K562 (cell line): Measurements from ENCODE around the gene CNFN. TPM values are rescaled to one million over a fixed set of nuclear protein-coding genes. Genes with fewer than 3 reads are reported as not detected.

ENCODE experiments used
- ATAC-seq: fragments of 200-7000 bp; cut with Tn5 transposase; 3 replicates; pipeline ENCODE4 v1.9.1; 2020; ENCODE audit warnings: moderate library complexity
- BruUV-seq: library from RNA; stranded (reverse); fragments of 400-500 nt; replicated peaks from 2 replicates; lab custom pipeline; 2021; lab: Mats Ljungman, UMichigan
- CTCF ChIA-PET: fragments of 300-600 bp; formaldehyde crosslinking; extraction: SDS; loops from one replicate; lab custom pipeline; 2021; ENCODE audit warnings: low intra/inter-chr PET ratio; lab: Yijun Ruan, JAX
- POLR2A ChIA-PET: fragments of 300-600, 350-650 bp; sonication (Branson Sonifier 250); formaldehyde crosslinking; extraction: SDS; loops from one replicate; lab custom pipeline; 2021; ENCODE audit warnings: antibody characterized with exemption, inconsistent platforms; lab: Yijun Ruan, JAX
- DNase-seq, 4 experiments: peaks; one replicate each; pipeline versions ENCODE4 v3.0.0 to v3.0.0-alpha.2; 2011 to 2018; ENCODE audit warnings: low spot score in 3 of 4, mixed read lengths in 3 of 4; ENCODE audit errors: extremely low read depth in 1 of 4
- FAIRE-seq: peaks from 2 replicates; lab custom pipeline; 2011; peaks lifted over from hg19 to GRCh38; lab: Jason Lieb, UNC
- H2AFZ ChIP-seq: 2 replicates; pipeline ENCODE4 v1.6.0; 2011; ENCODE audit warnings: low read depth, low read length, control low read depth, inconsistent platforms
- H3K27ac ChIP-seq: fragments of 200-600 bp; 3 replicates; pipeline ENCODE4 v1.8.0; 2011; ENCODE audit warnings: low read depth, mild to moderate bottlenecking, control low read depth, inconsistent platforms, low read length, moderate library complexity, mixed read lengths; ENCODE audit errors: extremely low read depth
- H3K27me3 ChIP-seq, 2 experiments: fragments of 300-600 bp in 1 of 2; 2 replicates in 1 of 2; 3 replicates in 1 of 2; pipeline versions ENCODE4 v1.6.0 to v1.8.0; 2011; ENCODE audit warnings: inconsistent platforms in 2 of 2, low read length in 2 of 2, mild to moderate bottlenecking in 1 of 2, mixed read lengths in 1 of 2, moderate library complexity in 1 of 2; ENCODE audit not compliant: control insufficient read depth in 2 of 2, insufficient read depth in 2 of 2
- H3K36me3 ChIP-seq: fragments of 300-600 bp; 3 replicates; pipeline ENCODE4 v1.8.0; 2011; ENCODE audit warnings: mild to moderate bottlenecking, low read length, inconsistent platforms; ENCODE audit not compliant: control insufficient read depth, insufficient read depth
- H3K4me1 ChIP-seq, 2 experiments: fragments of 200-600 bp in 1 of 2; replicated peaks in 1 of 2; 2 replicates in 1 of 2; 3 replicates in 1 of 2; pipeline versions ENCODE4 v1.5.1 to v1.8.0; 2011; ENCODE audit warnings: inconsistent platforms in 2 of 2, low read length in 2 of 2, mild to moderate bottlenecking in 1 of 2, mixed read lengths in 1 of 2, moderate library complexity in 1 of 2; ENCODE audit not compliant: control insufficient read depth in 2 of 2, insufficient read depth in 2 of 2
- H3K4me2 ChIP-seq: 2 replicates; pipeline ENCODE4 v1.6.1; 2011; ENCODE audit warnings: low read length, control low read depth, inconsistent platforms, mixed read lengths; ENCODE audit not compliant: insufficient read depth
- H3K4me3 ChIP-seq: fragments of 200-600 bp; sonication (generic), shearing (Covaris generic); 2 replicates; pipeline ENCODE4 v1.5.1; 2016; ENCODE audit warnings: control low read depth, inconsistent platforms
- H3K79me2 ChIP-seq: fragments of 200-600 bp; 3 replicates; pipeline ENCODE4 v1.8.0; 2011; ENCODE audit warnings: low read length, inconsistent platforms; ENCODE audit not compliant: control insufficient read depth, insufficient read depth
- H3K9ac ChIP-seq, 2 experiments: 2 replicates each; pipeline versions ENCODE4 v1.6.0 to v1.6.1; 2011; ENCODE audit warnings: low read depth in 2 of 2, low read length in 2 of 2, control low read depth in 1 of 2, inconsistent platforms in 1 of 2, mild to moderate bottlenecking in 1 of 2, mixed read lengths in 1 of 2; ENCODE audit not compliant: insufficient read depth in 1 of 2
- H3K9me1 ChIP-seq: one replicate; pipeline ENCODE4 v1.6.0; 2011; ENCODE audit warnings: inconsistent platforms, mild to moderate bottlenecking, low read length, moderate library complexity; ENCODE audit not compliant: control insufficient read depth, insufficient read depth
- H3K9me3 ChIP-seq: replicated peaks from 2 replicates; pipeline ENCODE4 v1.5.1; 2011; ENCODE audit warnings: low read depth, low read length, inconsistent platforms; ENCODE audit not compliant: control insufficient read depth, insufficient read depth
- H4K20me1 ChIP-seq: replicated peaks from 2 replicates; pipeline ENCODE4 v1.6.1; 2011; ENCODE audit warnings: low read length, inconsistent platforms, mixed read lengths; ENCODE audit not compliant: control insufficient read depth, insufficient read depth
- CREB3L1 ChIP-seq: fragments of 450-650 bp; IDR thresholded peaks from 2 replicates; pipeline ENCODE4 v1.6.1; 2014; ENCODE audit warnings: low read depth, mild to moderate bottlenecking, moderate library complexity, borderline replicate concordance
- CTCF ChIP-seq, 3 experiments: IDR thresholded peaks in 2 of 3; conservative IDR thresholded peaks in 1 of 3; 2 replicates each; pipeline ENCODE4 v1.5.1; 2011 to 2012; ENCODE audit warnings: low read length in 3 of 3, mild to moderate bottlenecking in 3 of 3, control low read depth in 2 of 3, improper control_type of control experiment in 1 of 3, inconsistent platforms in 1 of 3, low read depth in 1 of 3, mixed read lengths in 1 of 3, moderate library complexity in 1 of 3; ENCODE audit not compliant: insufficient read depth in 2 of 3
- KDM4B ChIP-seq, 2 experiments: fragments of 450-650 bp in 1 of 2; sonication (generic) in 1 of 2; IDR thresholded peaks; 2 replicates each; pipeline ENCODE4 v1.6.1; 2016 to 2017; ENCODE audit warnings: borderline replicate concordance in 2 of 2, antibody characterized with exemption in 1 of 2, low read depth in 1 of 2, mild to moderate bottlenecking in 1 of 2
- WGBS: fragments of 100-300 bp; shearing (Covaris generic); methylation state at CpG from one replicate; pipeline ENCODE4 v1.1.6; 2016; ENCODE audit warnings: low coverage, mixed read lengths; ENCODE audit not compliant: insufficient coverage; ENCODE audit errors: missing lambda C conversion rate; 5-methylcytosine and 5-hydroxymethylcytosine counted together
- in situ Hi-C: fragments of 300-500 bp; cut with MboI; formaldehyde crosslinking; loops from 4 replicates; pipeline ENCODE4 v1.15.0; 2018; ENCODE audit warnings: inconsistent platforms, mixed read lengths
- intact Hi-C: fragments of 100-400 bp; cut with micrococcal nuclease; formaldehyde crosslinking; loops from 2 replicates; pipeline ENCODE4 v1.14.2; 2022
- polyA plus RNA-seq, 8 experiments: library from polyadenylated mRNA; depleted of rRNA in 4 of 8; stranded (reverse) in 5 of 8; unstranded in 3 of 8; fragments of >200 nt; fragmentation: Nextera tagmentation in 2 of 8; fragmentation: Illumina TruSeq in 1 of 8; extraction: Ambion mirVana in 2 of 8; extraction: Trizol in 1 of 8; gene quantifications; 2 replicates each; pipeline versions ENCODE4 v1.2.1 to v1.2.3, GENCODE V29; 2011 to 2014; ENCODE audit warnings: inconsistent platforms in 1 of 8, missing spikeins in 1 of 8
- total RNA-seq, 7 experiments: library from RNA; depleted of rRNA in 6 of 7; stranded (reverse); fragments of >200 nt in 6 of 7; fragmentation: Illumina TruSeq in 2 of 7; extraction: Trizol in 2 of 7; gene quantifications; 2 replicates each; pipeline versions ENCODE4 v1.2.1 to v1.2.3, GENCODE V29; 2011 to 2021; ENCODE audit warnings: low replicate concordance in 1 of 7
- TF ChIP-seq, protein P1 (sequence below): sonication (generic); formaldehyde crosslinking; IDR thresholded peaks from 2 replicates; pipeline ENCODE4 v1.8.0; 2022; ENCODE audit warnings: missing genetic modification reagents, mild to moderate bottlenecking, moderate library complexity, borderline replicate concordance

Gene CNFN
- total and polyA plus RNA-seq, 9 of the 15 experiments (the other 6 are each of a cell fraction or from before 2014, with no cell fraction given) = 0.18 to 0.52 (median 0.27) TPM; not detected in 5

DNA sequence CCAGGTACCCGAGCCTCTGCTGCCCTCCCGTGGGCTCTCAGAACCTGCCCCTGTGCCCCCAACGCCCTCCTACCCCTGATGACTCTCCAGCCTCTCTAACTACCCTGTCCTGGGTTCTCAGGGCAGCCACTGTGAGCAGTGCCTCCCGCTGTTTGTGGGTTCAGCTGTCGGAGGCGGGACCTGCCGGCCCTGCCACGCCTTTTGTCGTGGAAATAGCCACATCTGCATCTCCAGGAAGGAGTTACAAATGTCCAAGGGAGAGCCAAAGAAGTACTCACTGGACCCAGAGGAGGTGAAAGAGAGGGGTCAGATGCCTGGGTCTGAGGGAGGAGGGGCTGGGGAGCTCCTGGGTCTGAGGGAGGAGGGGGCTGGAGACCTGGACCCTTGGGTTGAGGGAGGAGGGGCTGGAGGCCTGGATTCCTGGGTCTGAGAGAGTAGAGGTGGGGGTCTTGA is 20.0 kb downstream of the CNFN start:
- intact Hi-C loops = no loop called here
- BruUV-seq = no TSS peak
- H4K20me1 ChIP-seq = no peaks in the 10 kb centered on the region
- no peak for FAIRE-seq
- H3K79me2 ChIP-seq = no peaks in the 10 kb centered on the region
- no peaks in the 10 kb centered on the region; the same call in 2 of the 3 replicates for H3K36me3 ChIP-seq
- TF ChIP-seq CTCF (IDR thresholded peaks at IDR 0.05 in 2 of 3, conservative IDR thresholded peaks at IDR 0.05 in 1 of 3; ENCODE audit: insufficient read depth in 2 of 3, low read depth in 1 of 3, low read length in 3 of 3) (0 out of 6 replicates have a peak, but pooled peaks of 1 of the 3 experiments have one; percentile 6), CREB3L1 (no peak), KDM4B (IDR thresholded peaks at IDR 0.05; ENCODE audit: borderline replicate concordance in 2 of 2, low read depth in 1 of 2) (no peak)
- TF ChIP-seq, protein P1, sequence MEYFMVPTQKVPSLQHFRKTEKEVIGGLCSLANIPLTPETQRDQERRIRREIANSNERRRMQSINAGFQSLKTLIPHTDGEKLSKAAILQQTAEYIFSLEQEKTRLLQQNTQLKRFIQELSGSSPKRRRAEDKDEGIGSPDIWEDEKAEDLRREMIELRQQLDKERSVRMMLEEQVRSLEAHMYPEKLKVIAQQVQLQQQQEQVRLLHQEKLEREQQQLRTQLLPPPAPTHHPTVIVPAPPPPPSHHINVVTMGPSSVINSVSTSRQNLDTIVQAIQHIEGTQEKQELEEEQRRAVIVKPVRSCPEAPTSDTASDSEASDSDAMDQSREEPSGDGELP (CRISPR knock-in tag) = no peak
- H3K9me1 ChIP-seq = no peaks in the 10 kb centered on the region
- no peak overlapping the region for H3K27ac ChIP-seq
- 23% methylated on average over 9 of the region's 9 CpGs for WGBS
- no peak overlapping the region for H3K4me3 ChIP-seq
- peak overlapping the region in 1 of 2 experiments; percentile 7; a peak in 2 of 4 replicates for H3K9ac ChIP-seq
- no peaks in the 10 kb centered on the region for H3K27me3 ChIP-seq
- POLR2A ChIA-PET = no interaction called here
- no peak overlapping the region for H3K4me2 ChIP-seq
- peaks cover 0 to 43% of the 10 kb centered on the region in 2 experiments; a peak in 3 of 5 replicates for H3K4me1 ChIP-seq
- in situ Hi-C loops = no loop called here
- ATAC-seq = peak; percentile 25; the same call in 1 of the 3 replicates
- CTCF ChIA-PET = no interaction called here
- H3K9me3 ChIP-seq = no peaks in the 10 kb centered on the region
- no peak overlapping the region for H2AFZ ChIP-seq
- DNase-seq = peak in 2 of 4 experiments; percentile 31 to 49
